HEK293 (cell line): ENCODE results near the gene TMEM187.

ENCODE experiments used
- CTCF ChIA-PET: fragments of 350-600 bp; formaldehyde crosslinking; extraction: SDS; loops from one replicate; lab custom pipeline; 2021; ENCODE audit warnings: antibody characterized with exemption; lab: Yijun Ruan, JAX
- POLR2A ChIA-PET: fragments of 300-600 bp; formaldehyde crosslinking; extraction: SDS; loops from one replicate; lab custom pipeline; 2020; ENCODE audit warnings: antibody characterized with exemption, inconsistent platforms; lab: Yijun Ruan, JAX
- H3K27ac ChIP-seq: fragments of 200-500 bp; sonication (Bioruptor generic); 2 replicates; pipeline ENCODE4 v1.5.1; 2014; ENCODE audit warnings: low read depth, low read length, control low read depth, inconsistent platforms; ENCODE audit errors: extremely low read depth
- H3K36me3 ChIP-seq, 2 experiments: fragments of 200-500 bp in 1 of 2; sonication (Bioruptor generic) in 1 of 2; 1 replicate in 1 of 2; 2 replicates in 1 of 2; pipeline ENCODE4 v1.5.1; 2014 to 2017; ENCODE audit warnings: inconsistent platforms in 2 of 2, low read length in 2 of 2; ENCODE audit not compliant: control insufficient read depth in 2 of 2, insufficient read depth in 1 of 2
- H3K4me1 ChIP-seq: fragments of 200-500 bp; sonication (Bioruptor generic); 2 replicates; pipeline ENCODE4 v1.5.1; 2014; ENCODE audit warnings: mild to moderate bottlenecking, low read length, inconsistent platforms; ENCODE audit not compliant: control insufficient read depth, insufficient read depth
- H3K4me3 ChIP-seq: 2 replicates; pipeline ENCODE4 v1.5.1; 2011; ENCODE audit warnings: low read depth, mild to moderate bottlenecking, control low read depth, low read length, moderate library complexity
- H3K9me3 ChIP-seq: fragments of 200-500 bp; sonication (Bioruptor generic); 2 replicates; pipeline ENCODE4 v1.5.1; 2014; ENCODE audit warnings: low read depth, low read length, inconsistent platforms; ENCODE audit not compliant: control insufficient read depth, insufficient read depth
- GFI1B ChIP-seq: fragments of 450-650 bp; formaldehyde crosslinking; IDR thresholded peaks from 2 replicates; pipeline ENCODE4 v1.5.1; 2016; ENCODE audit warnings: missing biosample characterization, missing genetic modification characterization
- GLI4 ChIP-seq: fragments of 450-650 bp; formaldehyde crosslinking; IDR thresholded peaks from 2 replicates; pipeline ENCODE4 v1.5.1; 2016; ENCODE audit warnings: missing biosample characterization, missing genetic modification characterization
- HOXD13 ChIP-seq: sonication (generic); formaldehyde crosslinking; IDR thresholded peaks from 2 replicates; pipeline ENCODE4 v1.8.0; 2022; ENCODE audit warnings: missing genetic modification reagents, borderline replicate concordance
- ZNF10 ChIP-seq: fragments of 450-650 bp; formaldehyde crosslinking; IDR thresholded peaks from 2 replicates; pipeline ENCODE4 v1.5.1; 2017; ENCODE audit warnings: missing biosample characterization, missing genetic modification characterization
- ZNF548 ChIP-seq: fragments of 450-650 bp; formaldehyde crosslinking; IDR thresholded peaks from 2 replicates; pipeline ENCODE4 v1.5.1; 2016; ENCODE audit warnings: missing biosample characterization, missing genetic modification characterization
- ZNF549 ChIP-seq: fragments of 450-650 bp; IDR thresholded peaks from 2 replicates; pipeline ENCODE4 v1.5.1; 2018; ENCODE audit warnings: missing biosample characterization, missing genetic modification characterization, mild to moderate bottlenecking, inconsistent platforms, moderate library complexity
- ZNF558 ChIP-seq: fragments of 450-650 bp; formaldehyde crosslinking; IDR thresholded peaks from 2 replicates; pipeline ENCODE4 v1.5.1; 2016; ENCODE audit warnings: missing biosample characterization, missing genetic modification characterization
- TF ChIP-seq, protein P1 (sequence below): fragments of 450-650 bp; formaldehyde crosslinking; IDR thresholded peaks from 2 replicates; pipeline ENCODE4 v1.5.0; 2017; ENCODE audit warnings: missing biosample characterization, missing genetic modification characterization, borderline replicate concordance
- TF ChIP-seq, protein P2 (sequence below): IDR thresholded peaks from 2 replicates; pipeline ENCODE4 v1.6.1; 2011; ENCODE audit warnings: mild to moderate bottlenecking, low read depth, low read length, borderline replicate concordance
- TF ChIP-seq, protein P3 (sequence below): fragments of 450-650 bp; formaldehyde crosslinking; IDR thresholded peaks from 2 replicates; pipeline ENCODE4 v1.5.1; 2016; ENCODE audit warnings: missing biosample characterization, missing genetic modification characterization
- TF ChIP-seq, protein P4 (sequence below): fragments of 450-650 bp; formaldehyde crosslinking; IDR thresholded peaks from 2 replicates; pipeline ENCODE4 v1.5.1; 2016; ENCODE audit warnings: missing biosample characterization, missing genetic modification characterization, borderline replicate concordance
- TF ChIP-seq, protein P5 (sequence below): fragments of 450-650 bp; formaldehyde crosslinking; IDR thresholded peaks from 2 replicates; pipeline ENCODE4 v1.5.1; 2016; ENCODE audit warnings: missing biosample characterization, missing genetic modification characterization

TMEM187 gene

DNA sequence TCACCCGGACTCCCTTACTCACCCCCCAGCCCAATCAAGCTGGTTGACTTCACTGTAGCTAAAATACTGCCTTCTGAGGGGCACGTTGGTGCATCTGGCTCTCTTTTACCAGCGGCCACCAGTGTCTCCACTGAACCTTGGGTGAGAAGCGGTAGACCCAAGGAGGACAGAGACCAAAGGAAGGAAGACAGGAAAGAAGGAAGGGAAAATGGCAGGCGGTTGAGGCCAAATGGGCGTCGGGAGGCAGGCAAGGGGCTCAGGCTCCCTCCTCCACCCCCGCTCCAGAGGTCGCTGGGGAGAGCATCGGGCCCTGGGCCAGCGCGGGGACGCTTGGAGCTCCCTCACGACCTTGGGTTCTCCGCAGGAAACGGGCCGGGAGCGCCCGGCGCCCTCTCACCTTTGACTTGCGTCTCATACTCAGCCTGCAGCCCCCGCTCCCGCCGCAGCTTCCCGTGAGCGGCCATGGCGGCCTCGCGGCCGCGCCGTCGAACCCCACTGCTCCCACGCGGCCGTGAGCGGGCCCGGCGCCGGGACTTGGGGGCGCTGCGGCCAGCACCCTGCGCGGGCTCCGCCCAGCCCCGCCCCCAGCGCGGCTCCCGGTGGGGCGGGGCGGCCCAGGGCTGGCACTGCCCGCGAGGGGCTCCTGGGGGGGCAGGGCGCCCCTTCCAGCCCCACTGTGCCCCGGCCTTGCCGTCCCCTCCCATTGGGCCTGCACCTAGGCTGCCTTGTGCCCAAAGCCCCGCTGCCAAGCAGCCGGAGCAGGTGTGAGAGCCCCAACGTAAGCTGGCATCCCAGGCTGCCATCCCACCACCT is 46.6 kb upstream of the TMEM187 start, which contains the start of gene ARHGAP4:
Gene ARHGAP4, minus strand, starts transcription at position 526 of the 813 bp plus-strand sequence. Its CDS starts 62 bp downstream, at position 464.
- Histone ChIP-seq H3K36me3 (peaks cover 0 to 20% of the 10 kb centered on the region in 2 experiments; a peak in 2 of 3 replicates), H3K9me3 (no peaks in the 10 kb centered on the region), H3K4me1 (peaks cover 10% of the 10 kb centered on the region), H3K4me3 (no peak within 1 kb of the TSS), H3K27ac (no peak within 1 kb of the TSS; the same call in 1 of the 2 replicates)
- no peak for TF ChIP-seq ZNF558 (tag by site-specific recombination)
- no peak for TF ChIP-seq ZNF548
- TF ChIP-seq, protein P1, sequence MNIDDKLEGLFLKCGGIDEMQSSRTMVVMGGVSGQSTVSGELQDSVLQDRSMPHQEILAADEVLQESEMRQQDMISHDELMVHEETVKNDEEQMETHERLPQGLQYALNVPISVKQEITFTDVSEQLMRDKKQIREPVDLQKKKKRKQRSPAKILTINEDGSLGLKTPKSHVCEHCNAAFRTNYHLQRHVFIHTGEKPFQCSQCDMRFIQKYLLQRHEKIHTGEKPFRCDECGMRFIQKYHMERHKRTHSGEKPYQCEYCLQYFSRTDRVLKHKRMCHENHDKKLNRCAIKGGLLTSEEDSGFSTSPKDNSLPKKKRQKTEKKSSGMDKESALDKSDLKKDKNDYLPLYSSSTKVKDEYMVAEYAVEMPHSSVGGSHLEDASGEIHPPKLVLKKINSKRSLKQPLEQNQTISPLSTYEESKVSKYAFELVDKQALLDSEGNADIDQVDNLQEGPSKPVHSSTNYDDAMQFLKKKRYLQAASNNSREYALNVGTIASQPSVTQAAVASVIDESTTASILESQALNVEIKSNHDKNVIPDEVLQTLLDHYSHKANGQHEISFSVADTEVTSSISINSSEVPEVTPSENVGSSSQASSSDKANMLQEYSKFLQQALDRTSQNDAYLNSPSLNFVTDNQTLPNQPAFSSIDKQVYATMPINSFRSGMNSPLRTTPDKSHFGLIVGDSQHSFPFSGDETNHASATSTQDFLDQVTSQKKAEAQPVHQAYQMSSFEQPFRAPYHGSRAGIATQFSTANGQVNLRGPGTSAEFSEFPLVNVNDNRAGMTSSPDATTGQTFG (tag by site-specific recombination): no peak
- no peak for TF ChIP-seq GFI1B (tag by site-specific recombination)
- no peak for TF ChIP-seq ZNF549
- TF ChIP-seq, protein P2, sequence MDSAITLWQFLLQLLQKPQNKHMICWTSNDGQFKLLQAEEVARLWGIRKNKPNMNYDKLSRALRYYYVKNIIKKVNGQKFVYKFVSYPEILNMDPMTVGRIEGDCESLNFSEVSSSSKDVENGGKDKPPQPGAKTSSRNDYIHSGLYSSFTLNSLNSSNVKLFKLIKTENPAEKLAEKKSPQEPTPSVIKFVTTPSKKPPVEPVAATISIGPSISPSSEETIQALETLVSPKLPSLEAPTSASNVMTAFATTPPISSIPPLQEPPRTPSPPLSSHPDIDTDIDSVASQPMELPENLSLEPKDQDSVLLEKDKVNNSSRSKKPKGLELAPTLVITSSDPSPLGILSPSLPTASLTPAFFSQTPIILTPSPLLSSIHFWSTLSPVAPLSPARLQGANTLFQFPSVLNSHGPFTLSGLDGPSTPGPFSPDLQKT: no peak
- TF ChIP-seq ZNF10 (tag by site-specific recombination): no peak
- TF ChIP-seq, protein P3, sequence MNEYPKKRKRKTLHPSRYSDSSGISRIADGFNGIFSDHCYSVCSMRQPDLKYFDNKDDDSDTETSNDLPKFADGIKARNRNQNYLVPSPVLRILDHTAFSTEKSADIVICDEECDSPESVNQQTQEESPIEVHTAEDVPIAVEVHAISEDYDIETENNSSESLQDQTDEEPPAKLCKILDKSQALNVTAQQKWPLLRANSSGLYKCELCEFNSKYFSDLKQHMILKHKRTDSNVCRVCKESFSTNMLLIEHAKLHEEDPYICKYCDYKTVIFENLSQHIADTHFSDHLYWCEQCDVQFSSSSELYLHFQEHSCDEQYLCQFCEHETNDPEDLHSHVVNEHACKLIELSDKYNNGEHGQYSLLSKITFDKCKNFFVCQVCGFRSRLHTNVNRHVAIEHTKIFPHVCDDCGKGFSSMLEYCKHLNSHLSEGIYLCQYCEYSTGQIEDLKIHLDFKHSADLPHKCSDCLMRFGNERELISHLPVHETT (tag by site-specific recombination): no peak
- ChIA-PET CTCF (interaction anchor here (1.1 to 14.7 kb wide), 6 partner anchors 8 to 258 kb away, joined by 3 to 267 read pairs (median 46); partner anchors contain the start of gene RENBP), POLR2A (interaction anchor here (0.5 to 4.2 kb wide), 10 partner anchors 8 to 132 kb away, joined by 4 to 67 read pairs (median 6); partner anchors contain the start of genes HCFC1, IDH3G, NAA10 and SSR4)

DNA sequence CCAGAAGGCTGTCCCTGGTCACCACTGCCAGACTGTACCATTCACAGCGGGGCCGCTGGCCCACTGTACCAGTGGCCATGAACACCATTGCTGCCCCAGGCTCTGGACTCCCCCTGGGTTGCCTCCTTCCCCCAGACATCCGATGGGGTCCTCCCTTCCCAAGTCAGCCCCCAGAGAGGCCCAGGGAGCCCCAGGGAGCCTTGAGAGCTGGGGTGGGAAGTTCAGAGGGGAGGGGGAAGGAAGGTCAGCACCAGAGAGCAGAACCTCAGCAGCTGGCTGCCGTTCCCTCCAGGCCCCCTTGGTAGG is 46.0 kb upstream of the TMEM187 start:
- ChIA-PET POLR2A (interaction anchor here (0.6 to 4.2 kb wide), 5 partner anchors 13 to 124 kb away, joined by 5 to 67 read pairs (median 29); partner anchors contain the start of genes HCFC1, RENBP and TMEM187), CTCF (interaction anchor here (0.9 to 14.7 kb wide), 3 partner anchors 15 to 259 kb away, joined by 3 to 267 read pairs (median 4); partner anchors contain the start of gene RENBP)
- no peak overlapping the region for H3K27ac ChIP-seq
- TF ChIP-seq HOXD13 (no peak), GLI4 (tag by site-specific recombination) (no peak)
- TF ChIP-seq, protein P4, sequence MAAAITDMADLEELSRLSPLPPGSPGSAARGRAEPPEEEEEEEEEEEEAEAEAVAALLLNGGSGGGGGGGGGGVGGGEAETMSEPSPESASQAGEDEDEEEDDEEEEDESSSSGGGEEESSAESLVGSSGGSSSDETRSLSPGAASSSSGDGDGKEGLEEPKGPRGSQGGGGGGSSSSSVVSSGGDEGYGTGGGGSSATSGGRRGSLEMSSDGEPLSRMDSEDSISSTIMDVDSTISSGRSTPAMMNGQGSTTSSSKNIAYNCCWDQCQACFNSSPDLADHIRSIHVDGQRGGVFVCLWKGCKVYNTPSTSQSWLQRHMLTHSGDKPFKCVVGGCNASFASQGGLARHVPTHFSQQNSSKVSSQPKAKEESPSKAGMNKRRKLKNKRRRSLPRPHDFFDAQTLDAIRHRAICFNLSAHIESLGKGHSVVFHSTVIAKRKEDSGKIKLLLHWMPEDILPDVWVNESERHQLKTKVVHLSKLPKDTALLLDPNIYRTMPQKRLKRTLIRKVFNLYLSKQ (tag by site-specific recombination): no peak
- TF ChIP-seq, protein P5, sequence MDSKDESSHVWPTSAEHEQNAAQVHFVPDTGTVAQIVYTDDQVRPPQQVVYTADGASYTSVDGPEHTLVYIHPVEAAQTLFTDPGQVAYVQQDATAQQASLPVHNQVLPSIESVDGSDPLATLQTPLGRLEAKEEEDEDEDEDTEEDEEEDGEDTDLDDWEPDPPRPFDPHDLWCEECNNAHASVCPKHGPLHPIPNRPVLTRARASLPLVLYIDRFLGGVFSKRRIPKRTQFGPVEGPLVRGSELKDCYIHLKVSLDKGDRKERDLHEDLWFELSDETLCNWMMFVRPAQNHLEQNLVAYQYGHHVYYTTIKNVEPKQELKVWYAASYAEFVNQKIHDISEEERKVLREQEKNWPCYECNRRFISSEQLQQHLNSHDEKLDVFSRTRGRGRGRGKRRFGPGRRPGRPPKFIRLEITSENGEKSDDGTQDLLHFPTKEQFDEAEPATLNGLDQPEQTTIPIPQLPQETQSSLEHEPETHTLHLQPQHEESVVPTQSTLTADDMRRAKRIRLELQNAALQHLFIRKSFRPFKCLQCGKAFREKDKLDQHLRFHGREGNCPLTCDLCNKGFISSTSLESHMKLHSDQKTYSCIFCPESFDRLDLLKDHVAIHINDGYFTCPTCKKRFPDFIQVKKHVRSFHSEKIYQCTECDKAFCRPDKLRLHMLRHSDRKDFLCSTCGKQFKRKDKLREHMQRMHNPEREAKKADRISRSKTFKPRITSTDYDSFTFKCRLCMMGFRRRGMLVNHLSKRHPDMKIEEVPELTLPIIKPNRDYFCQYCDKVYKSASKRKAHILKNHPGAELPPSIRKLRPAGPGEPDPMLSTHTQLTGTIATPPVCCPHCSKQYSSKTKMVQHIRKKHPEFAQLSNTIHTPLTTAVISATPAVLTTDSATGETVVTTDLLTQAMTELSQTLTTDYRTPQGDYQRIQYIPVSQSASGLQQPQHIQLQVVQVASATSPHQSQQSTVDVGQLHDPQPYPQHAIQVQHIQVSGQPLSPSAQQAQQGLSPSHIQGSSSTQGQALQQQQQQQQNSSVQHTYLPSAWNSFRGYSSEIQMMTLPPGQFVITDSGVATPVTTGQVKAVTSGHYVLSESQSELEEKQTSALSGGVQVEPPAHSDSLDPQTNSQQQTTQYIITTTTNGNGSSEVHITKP: peak; percentile 54
- no peak overlapping the region for H3K4me3 ChIP-seq
- H3K36me3 ChIP-seq: peaks cover 3 to 26% of the 10 kb centered on the region in 2 experiments
- H3K9me3 ChIP-seq: no peaks in the 10 kb centered on the region
- H3K4me1 ChIP-seq: peaks cover 10% of the 10 kb centered on the region
